Thyroid gland (tissue), 4 donors: ENCODE data around the gene RASAL3. TPM values are rescaled to one million over a fixed set of nuclear protein-coding genes. Genes with fewer than 3 reads are reported as not detected.
"Not testable (repeated sequence)": the region's sequence is repeated elsewhere in the genome, so short reads cannot be mapped to it uniquely, and the experiment has no call there.

Experiments used
- DNase-seq, 2 donors: peaks; one replicate each; pipeline ENCODE4 v3.0.0-alpha.2; 2019
- H3K27ac ChIP-seq, 3 donors: fragments of 200-600 bp; sonication (generic); 1 replicate in 2 of 3; 2 replicates in 1 of 3; pipeline ENCODE4 v1.5.1; 2016 to 2019; ENCODE audit warnings: mild to moderate bottlenecking in 1 of 3, moderate library complexity in 1 of 3
- H3K27me3 ChIP-seq: fragments of 200-600 bp; sonication (generic); one replicate; pipeline ENCODE4 v1.5.1; 2019
- H3K36me3 ChIP-seq, 2 donors: fragments of 200-600 bp; sonication (generic); one replicate each; pipeline ENCODE4 v1.5.1; 2016 to 2019
- H3K4me1 ChIP-seq, 2 donors: fragments of 200-600 bp; sonication (generic); one replicate each; pipeline ENCODE4 v1.5.1; 2017 to 2019
- H3K4me3 ChIP-seq, 3 donors: fragments of 200-600 bp; sonication (generic); replicated peaks in 1 of 3; 1 replicate in 2 of 3; 2 replicates in 1 of 3; pipeline ENCODE4 v1.5.1; 2016; ENCODE audit warnings: mild to moderate bottlenecking in 1 of 3
- H3K9me3 ChIP-seq: fragments of 200-600 bp; sonication (generic); one replicate; pipeline ENCODE4 v1.5.1; 2017
- POLR2A ChIP-seq, 2 donors: fragments of 450-650 bp; IDR thresholded peaks; one replicate each; pipeline ENCODE4 v1.6.1; 2017; ENCODE audit warnings: antibody characterized with exemption in 2 of 2, mild to moderate bottlenecking in 2 of 2, moderate library complexity in 1 of 2
- WGBS, 2 donors: methylation state at CpG; one replicate each; pipeline ENCODE4 v1.1.5; 2017; 5-methylcytosine and 5-hydroxymethylcytosine counted together
- intact Hi-C: fragments of 100-400 bp; cut with DNase I; formaldehyde crosslinking; loops from one replicate; pipeline ENCODE4 v1.15.1; 2023
- total RNA-seq, 4 donors: library from RNA; depleted of rRNA; stranded (reverse); fragments of >200 nt; gene quantifications; one replicate each; pipeline ENCODE4 v1.2.3, GENCODE V29; 2016
- TF ChIP-seq, protein P1 (sequence below), 6 experiments: fragments of 200-600 bp in 3 of 6; fragments of 450-650 bp in 3 of 6; sonication (generic) in 3 of 6; IDR thresholded peaks; one replicate each; pipeline ENCODE4 v1.5.1; 2016 to 2019; ENCODE audit warnings: antibody characterized with exemption in 6 of 6, mild to moderate bottlenecking in 2 of 6, inconsistent platforms in 1 of 6, moderate library complexity in 1 of 6

Gene RASAL3
- total RNA-seq, 4 donors from 2014 or later: 2.6 to 4.4 (median 3.7) TPM

DNA sequence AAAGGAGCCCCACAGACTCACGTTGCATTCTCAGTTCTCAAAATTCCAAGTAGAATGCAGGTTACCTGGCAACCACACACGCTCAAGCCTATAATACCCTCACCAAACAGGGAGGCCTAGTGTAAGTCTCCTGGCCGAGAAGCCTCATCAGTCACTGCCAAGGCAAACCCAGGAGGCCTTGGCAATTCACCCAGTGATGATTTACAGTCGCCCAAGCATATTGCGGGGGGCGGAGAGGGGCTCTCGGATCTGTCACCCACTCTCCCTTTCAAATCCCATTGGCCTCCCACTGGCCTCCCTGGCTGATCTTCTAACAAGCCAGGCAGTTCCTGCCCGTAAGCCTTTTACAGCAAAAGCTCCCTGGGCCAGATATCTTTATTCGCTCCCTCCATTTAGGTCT is 46.6 kb downstream of the RASAL3 start:
- H3K9me3 ChIP-seq: no peaks in the 10 kb centered on the region
- TF ChIP-seq, protein P1, sequence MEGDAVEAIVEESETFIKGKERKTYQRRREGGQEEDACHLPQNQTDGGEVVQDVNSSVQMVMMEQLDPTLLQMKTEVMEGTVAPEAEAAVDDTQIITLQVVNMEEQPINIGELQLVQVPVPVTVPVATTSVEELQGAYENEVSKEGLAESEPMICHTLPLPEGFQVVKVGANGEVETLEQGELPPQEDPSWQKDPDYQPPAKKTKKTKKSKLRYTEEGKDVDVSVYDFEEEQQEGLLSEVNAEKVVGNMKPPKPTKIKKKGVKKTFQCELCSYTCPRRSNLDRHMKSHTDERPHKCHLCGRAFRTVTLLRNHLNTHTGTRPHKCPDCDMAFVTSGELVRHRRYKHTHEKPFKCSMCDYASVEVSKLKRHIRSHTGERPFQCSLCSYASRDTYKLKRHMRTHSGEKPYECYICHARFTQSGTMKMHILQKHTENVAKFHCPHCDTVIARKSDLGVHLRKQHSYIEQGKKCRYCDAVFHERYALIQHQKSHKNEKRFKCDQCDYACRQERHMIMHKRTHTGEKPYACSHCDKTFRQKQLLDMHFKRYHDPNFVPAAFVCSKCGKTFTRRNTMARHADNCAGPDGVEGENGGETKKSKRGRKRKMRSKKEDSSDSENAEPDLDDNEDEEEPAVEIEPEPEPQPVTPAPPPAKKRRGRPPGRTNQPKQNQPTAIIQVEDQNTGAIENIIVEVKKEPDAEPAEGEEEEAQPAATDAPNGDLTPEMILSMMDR (IDR thresholded peaks at IDR 0.05): no peak
- TF ChIP-seq POLR2A (IDR thresholded peaks at IDR 0.05): no peak
- intact Hi-C loops: loop anchor here (5.0 to 10.0 kb wide), 2 partner anchors 35 to 153 kb away; no protein-coding TSS in a partner anchor
- H3K27me3 ChIP-seq: no peaks in the 10 kb centered on the region
- peak overlapping the region; percentile 33 to 99 (median 56) for H3K4me3 ChIP-seq
- peaks cover 42 to 51% of the 10 kb centered on the region in 2 donors for H3K4me1 ChIP-seq
- H3K36me3 ChIP-seq: peaks cover 3 to 5% of the 10 kb centered on the region in 2 donors
- 5 to 7% methylated on average over 9 of the region's 9 CpGs for WGBS, 2 donors
- peak overlapping the region; percentile 82 to 92 (median 90) for H3K27ac ChIP-seq
- DNase-seq: peak in 1 of 2 donors; percentile 14

DNA sequence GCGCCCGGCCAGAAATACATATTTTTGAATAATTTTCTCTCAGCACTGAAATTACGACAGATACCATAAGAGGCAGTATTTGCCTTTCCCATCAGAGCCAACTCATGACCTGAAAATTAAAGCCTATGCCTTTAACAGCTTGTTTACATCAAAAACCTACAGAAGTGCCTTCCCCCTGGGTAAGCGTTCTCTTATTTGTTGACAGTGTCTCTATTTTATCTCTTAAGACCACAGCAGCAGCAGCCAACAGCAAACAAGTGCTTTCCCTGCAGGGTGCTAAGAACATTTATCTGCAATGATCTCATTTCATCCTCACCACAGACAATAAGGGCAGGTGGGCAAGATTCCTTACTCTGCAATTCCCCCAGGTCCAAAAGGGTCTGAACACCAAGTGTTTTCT is 51.5 kb downstream of the RASAL3 start:
- TF ChIP-seq, protein P1 (IDR thresholded peaks at IDR 0.05): no peak
- TF ChIP-seq POLR2A (IDR thresholded peaks at IDR 0.05): no peak
- no peak for DNase-seq
- peaks cover 9 to 10% of the 10 kb centered on the region in 2 donors for H3K36me3 ChIP-seq
- intact Hi-C loops: loop anchor here (10.0 kb wide), 1 partner anchor 148 kb away; no protein-coding TSS in a partner anchor
- no peak overlapping the region for H3K4me3 ChIP-seq
- H3K27ac ChIP-seq: no peak overlapping the region
- 83 to 84% methylated on average over 4 of the region's 4 CpGs for WGBS, 2 donors
- no peaks in the 10 kb centered on the region for H3K9me3 ChIP-seq
- no peaks in the 10 kb centered on the region for H3K27me3 ChIP-seq
- H3K4me1 ChIP-seq: peaks cover 41 to 71% of the 10 kb centered on the region in 2 donors

DNA sequence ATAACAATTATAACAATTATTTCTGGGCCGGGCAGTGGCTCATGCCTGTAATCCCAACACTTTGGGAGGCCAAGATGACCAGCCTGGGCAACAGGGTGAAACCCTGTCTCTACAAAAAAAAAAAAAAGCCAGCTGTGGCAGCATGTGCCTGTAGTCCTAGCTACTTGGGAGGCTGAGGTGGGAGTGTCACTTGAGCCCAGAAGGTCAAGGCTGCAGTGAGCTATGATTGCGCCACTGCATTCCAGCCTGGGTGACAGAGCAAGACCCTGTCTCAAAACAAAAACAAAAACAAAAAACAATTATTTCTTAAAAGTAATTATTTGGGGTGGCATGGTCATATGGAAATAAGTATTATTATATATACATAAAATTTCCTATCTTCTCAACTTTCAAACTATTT is 53.0 kb downstream of the RASAL3 start:
- H3K9me3 ChIP-seq, H3K27ac ChIP-seq, H3K27me3 ChIP-seq, H3K4me3 ChIP-seq, H3K36me3 ChIP-seq: not testable (repeated sequence)
- DNase-seq: peak in 1 of 2 donors; percentile 11
- intact Hi-C loops: loop anchor here (10.0 kb wide), 1 partner anchor 147 kb away; no protein-coding TSS in a partner anchor
- WGBS, 2 donors: 78 to 91% methylated on average over 2 of the region's 2 CpGs
- peaks cover 26 to 67% of the 10 kb centered on the region in 2 donors for H3K4me1 ChIP-seq

DNA sequence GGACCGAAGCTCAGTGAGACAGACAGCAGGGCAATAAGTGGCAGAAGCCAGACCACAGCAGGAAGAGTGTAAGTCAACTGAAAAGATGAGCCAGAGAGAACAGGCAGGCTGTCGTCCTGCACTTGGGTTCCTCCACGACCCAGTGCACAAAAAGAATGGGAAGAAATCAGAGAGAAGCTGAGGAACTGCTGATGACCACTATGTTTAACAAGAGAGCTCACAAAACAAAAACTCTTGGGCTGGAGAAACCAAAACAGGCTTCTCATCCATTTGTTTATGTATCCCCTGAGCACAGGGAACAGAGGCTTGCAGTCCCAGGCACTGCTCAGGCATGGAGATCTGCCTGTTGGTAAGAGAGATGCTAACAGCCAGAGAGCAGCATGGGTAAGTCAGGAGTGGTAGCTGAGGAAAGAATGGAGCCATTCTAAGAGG is 59.5 kb downstream of the RASAL3 start:
- H3K4me3 ChIP-seq: no peak overlapping the region
- no peaks in the 10 kb centered on the region for H3K27me3 ChIP-seq
- intact Hi-C loops: no loop called here
- H3K27ac ChIP-seq: peak overlapping the region in 2 of 3 donors; percentile 17 to 18
- 31 to 43% methylated on average over 3 of the region's 3 CpGs for WGBS, 2 donors
- H3K4me1 ChIP-seq: peaks cover 13 to 33% of the 10 kb centered on the region in 2 donors
- DNase-seq: no peak
- no peak for TF ChIP-seq POLR2A (IDR thresholded peaks at IDR 0.05)
- TF ChIP-seq, protein P1 (IDR thresholded peaks at IDR 0.05): no peak
- peaks cover 26 to 35% of the 10 kb centered on the region in 2 donors for H3K36me3 ChIP-seq
- H3K9me3 ChIP-seq: no peaks in the 10 kb centered on the region

DNA sequence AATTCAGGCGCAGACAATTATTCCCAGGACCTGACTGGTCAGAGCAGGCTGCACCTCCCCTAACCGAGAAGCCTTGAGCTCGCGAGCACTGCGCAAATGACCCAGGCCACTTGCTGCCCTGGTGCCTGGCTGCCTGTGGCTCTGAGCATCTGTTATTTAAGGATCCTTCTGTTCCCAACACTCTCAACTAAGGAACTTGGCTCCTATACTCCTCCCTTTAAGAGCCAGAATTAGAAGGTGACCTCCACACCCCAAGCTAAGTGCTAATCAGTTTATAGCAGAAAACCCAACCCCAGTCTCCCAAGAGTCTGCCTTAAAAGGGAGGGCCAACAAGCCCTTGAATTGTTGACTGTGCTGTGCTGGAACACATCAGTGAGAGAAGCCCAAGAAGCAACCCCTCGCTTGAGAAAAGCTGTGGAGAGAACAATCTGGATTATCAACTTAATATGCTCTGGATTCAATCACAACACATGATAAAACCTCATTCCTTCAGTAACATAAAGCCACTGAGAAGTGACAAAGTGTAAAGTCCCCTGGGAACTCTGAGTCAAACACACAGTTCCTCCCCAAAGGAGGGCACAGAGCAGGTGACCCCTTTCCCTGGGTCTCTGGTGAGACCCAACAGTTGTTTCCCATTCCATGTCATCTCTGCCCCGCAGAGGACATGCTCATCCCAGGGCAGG is 60.1 kb downstream of the RASAL3 start:
- peaks cover 29 to 36% of the 10 kb centered on the region in 2 donors for H3K36me3 ChIP-seq
- DNase-seq: no peak
- WGBS, 2 donors: 80 to 82% methylated on average over 7 of the region's 7 CpGs

More for the DNA sequence above, 60.1 kb downstream of the RASAL3 start:
- H3K27ac ChIP-seq: peak overlapping the region in 2 of 3 donors; percentile 17 to 18
- no peak overlapping the region for H3K4me3 ChIP-seq
- intact Hi-C loops: no loop called here
- H3K27me3 ChIP-seq: no peaks in the 10 kb centered on the region
- peaks cover 13 to 33% of the 10 kb centered on the region in 2 donors for H3K4me1 ChIP-seq
- TF ChIP-seq POLR2A (IDR thresholded peaks at IDR 0.05): no peak
- TF ChIP-seq, protein P1 (IDR thresholded peaks at IDR 0.05): no peak
- H3K9me3 ChIP-seq: no peaks in the 10 kb centered on the region
